Colonic mucosa (tissue), 4 donors: Measurements from ENCODE around the gene SCAF8. TPM values are rescaled to one million over a fixed set of nuclear protein-coding genes. Genes with fewer than 3 reads are reported as not detected.

ENCODE experiments used
- DNase-seq: peaks from one replicate; pipeline ENCODE4 v3.0.0-alpha.2; 2020
- H3K27ac ChIP-seq: fragments of 200-600 bp; one replicate; pipeline ENCODE4 v1.8.0; 2021
- H3K27me3 ChIP-seq: fragments of 200-600 bp; one replicate; pipeline ENCODE4 v1.8.0; 2021
- H3K36me3 ChIP-seq: fragments of 200-600 bp; one replicate; pipeline ENCODE4 v1.8.0; 2021
- H3K4me1 ChIP-seq: fragments of 200-600 bp; one replicate; pipeline ENCODE4 v1.8.0; 2021; ENCODE audit warnings: mild to moderate bottlenecking
- H3K4me3 ChIP-seq: fragments of 200-600 bp; one replicate; pipeline ENCODE4 v1.8.0; 2021
- H3K9ac ChIP-seq, 2 donors: one replicate each; pipeline ENCODE4 v1.7.0; 2013; ENCODE audit warnings: control low read depth in 2 of 2, low read depth in 2 of 2, low read length in 2 of 2
- H3K9me3 ChIP-seq: fragments of 200-600 bp; one replicate; pipeline ENCODE4 v1.8.0; 2021
- intact Hi-C: fragments of 100-400 bp; cut with DNase I; formaldehyde crosslinking; loops from one replicate; pipeline ENCODE4 v1.14.1; 2022
- total RNA-seq, 2 donors: library from RNA; stranded (reverse); fragmentation: NEBNext Ultra II Directional in 1 of 2; extraction: Animal tissue kit (Norgen Biotek cat#: 25700) in 1 of 2; gene quantifications; one replicate each; pipeline ENCODE4 v1.2.1, GENCODE V29; 2021
- TF ChIP-seq, protein P1 (sequence below): fragments of 200-600 bp; IDR thresholded peaks from one replicate; pipeline ENCODE4 v1.8.0; 2022; ENCODE audit warnings: antibody characterized with exemption, mild to moderate bottlenecking
- donor health status: healthy.
- donor health status: DM: no; HTN: no; CAD: no.
- donor health status: DM: no; HTN: no; CAD: no.

SCAF8 gene
- total RNA-seq, 2 donors from 2014 or later, result 30.8 to 35.6 TPM

DNA sequence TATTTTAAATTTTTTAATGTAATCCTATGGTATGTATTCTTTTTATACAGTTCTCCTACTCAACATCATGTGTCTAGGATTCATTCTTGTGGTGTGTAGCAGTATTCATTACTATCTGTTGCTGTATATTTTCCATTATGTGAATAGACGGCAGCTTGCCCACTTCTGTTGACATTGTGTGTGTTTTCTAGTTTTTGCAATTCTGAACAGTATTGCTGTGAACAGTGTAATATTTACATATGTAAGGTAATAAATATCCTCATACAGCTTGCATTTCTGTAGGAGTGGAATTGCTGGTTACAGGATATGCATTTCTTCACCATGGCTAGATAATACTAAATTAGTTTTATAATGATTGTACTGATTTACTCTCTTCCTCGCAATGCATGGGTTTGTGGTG lies 51.9 kb downstream of the SCAF8 start:
- Histone ChIP-seq H3K4me3 (no peak overlapping the region), H3K9me3 (no peaks in the 10 kb centered on the region), H3K27me3 (no peaks in the 10 kb centered on the region), H3K27ac (no peak overlapping the region), H3K36me3 (no peaks in the 10 kb centered on the region), H3K9ac (no peak overlapping the region), H3K4me1 (no peaks in the 10 kb centered on the region)
- DNase-seq, result no peak
- intact Hi-C loops, result no loop called here
- TF ChIP-seq, protein P1, sequence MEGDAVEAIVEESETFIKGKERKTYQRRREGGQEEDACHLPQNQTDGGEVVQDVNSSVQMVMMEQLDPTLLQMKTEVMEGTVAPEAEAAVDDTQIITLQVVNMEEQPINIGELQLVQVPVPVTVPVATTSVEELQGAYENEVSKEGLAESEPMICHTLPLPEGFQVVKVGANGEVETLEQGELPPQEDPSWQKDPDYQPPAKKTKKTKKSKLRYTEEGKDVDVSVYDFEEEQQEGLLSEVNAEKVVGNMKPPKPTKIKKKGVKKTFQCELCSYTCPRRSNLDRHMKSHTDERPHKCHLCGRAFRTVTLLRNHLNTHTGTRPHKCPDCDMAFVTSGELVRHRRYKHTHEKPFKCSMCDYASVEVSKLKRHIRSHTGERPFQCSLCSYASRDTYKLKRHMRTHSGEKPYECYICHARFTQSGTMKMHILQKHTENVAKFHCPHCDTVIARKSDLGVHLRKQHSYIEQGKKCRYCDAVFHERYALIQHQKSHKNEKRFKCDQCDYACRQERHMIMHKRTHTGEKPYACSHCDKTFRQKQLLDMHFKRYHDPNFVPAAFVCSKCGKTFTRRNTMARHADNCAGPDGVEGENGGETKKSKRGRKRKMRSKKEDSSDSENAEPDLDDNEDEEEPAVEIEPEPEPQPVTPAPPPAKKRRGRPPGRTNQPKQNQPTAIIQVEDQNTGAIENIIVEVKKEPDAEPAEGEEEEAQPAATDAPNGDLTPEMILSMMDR, result no peak

DNA sequence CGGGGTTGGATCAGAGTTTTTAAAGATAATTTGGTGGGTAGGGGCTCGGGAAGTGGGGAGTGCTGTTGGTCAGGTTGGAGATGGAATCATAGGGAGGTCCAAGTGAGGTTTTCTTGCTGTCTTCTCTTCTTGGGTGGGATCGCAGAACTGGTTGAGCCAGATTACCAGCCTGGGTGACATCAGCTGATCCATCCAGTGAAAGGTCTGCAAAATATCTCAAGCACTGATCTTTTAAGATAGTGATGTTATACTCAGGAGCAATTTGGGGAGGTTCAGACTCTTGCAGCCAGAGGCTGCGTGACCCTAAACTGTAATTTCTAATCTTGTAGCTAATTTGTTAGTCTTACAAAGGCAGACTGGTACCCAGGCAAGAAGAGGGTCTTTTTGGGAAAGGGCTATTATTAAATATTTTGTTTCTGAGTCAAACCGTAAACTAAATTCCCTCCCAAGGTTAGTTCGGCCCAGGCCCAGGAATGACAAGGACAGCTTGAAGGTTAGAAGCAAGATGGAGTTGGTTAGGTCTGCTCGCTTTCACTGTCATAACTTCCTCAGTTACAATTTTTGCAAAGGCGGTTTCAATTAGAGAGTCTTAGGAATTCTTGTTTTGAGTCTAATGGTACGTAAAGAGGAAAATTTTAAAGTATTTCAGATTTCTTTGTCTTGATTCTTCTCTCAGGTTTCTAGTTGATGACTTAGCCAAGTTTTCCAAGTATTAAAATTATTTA lies 53.1 kb downstream of the SCAF8 start:
- TF ChIP-seq, protein P1, result no peak
- Histone ChIP-seq H3K4me3 (no peak overlapping the region), H3K4me1 (no peaks in the 10 kb centered on the region), H3K27ac (no peak overlapping the region), H3K36me3 (no peaks in the 10 kb centered on the region), H3K27me3 (no peaks in the 10 kb centered on the region), H3K9ac (no peak overlapping the region), H3K9me3 (no peaks in the 10 kb centered on the region)
- DNase-seq, result no peak
- intact Hi-C loops, result no loop called here

DNA sequence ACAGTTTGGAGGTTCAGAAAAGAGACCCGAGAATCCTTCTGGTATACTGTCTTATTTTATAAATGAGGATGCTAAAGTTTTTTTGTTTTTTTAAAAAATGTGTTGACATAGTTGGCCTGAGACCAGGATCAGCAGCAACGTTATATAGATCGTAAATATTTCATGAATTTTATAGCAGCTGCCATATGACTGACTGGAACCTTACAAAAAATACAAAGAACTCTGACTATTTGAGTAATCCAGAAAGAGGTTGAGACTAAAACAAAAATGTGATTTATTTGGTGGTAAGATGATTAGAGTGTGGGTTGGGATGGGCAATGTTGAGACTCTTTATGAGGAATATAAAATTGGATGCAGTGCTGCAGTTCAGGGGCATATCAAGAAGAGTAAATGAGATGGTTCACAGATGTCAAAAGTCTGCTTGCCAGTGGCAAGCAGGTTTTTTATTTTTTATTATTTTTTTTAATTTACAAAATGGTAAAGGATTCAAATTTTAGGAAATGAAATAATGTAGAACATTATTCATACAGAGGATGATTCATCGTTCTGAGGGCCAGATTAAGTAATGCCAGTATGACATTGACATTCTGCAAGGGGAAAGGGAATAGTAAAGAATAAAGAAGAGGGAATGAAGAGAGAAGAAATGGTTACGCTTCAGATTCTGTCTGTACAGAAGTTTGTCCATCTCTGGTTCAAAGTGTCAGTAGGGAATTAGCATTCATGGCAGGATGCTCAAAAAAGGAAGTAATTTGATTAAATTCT lies 58.5 kb downstream of the SCAF8 start:
- H3K4me3 ChIP-seq, result no peak overlapping the region
- H3K4me1 ChIP-seq, result no peaks in the 10 kb centered on the region
- intact Hi-C loops, result no loop called here
- TF ChIP-seq, protein P1, result no peak
- H3K27me3 ChIP-seq, result no peaks in the 10 kb centered on the region
- DNase-seq, result no peak
- no peaks in the 10 kb centered on the region for H3K36me3 ChIP-seq
- no peak overlapping the region for H3K9ac ChIP-seq
- no peak overlapping the region for H3K27ac ChIP-seq
- no peaks in the 10 kb centered on the region for H3K9me3 ChIP-seq

DNA sequence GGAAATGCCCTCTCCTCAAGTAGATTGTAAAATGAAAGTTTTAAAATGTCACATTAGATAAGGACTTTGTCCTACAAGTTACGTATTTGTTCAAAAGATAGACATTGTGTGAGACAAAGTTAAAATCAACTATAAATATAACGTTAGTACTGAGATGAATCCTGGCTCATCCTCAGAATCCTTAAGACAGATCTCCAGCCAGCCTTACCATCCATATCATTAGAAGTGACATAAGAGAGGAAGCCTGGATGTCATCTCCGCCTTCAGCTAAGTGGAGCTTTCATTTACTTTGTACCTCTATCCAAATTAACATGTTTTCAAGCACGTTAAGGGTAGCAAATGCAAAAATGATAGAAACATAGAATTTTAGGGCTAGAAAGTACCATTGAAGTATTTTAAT lies 59.1 kb downstream of the SCAF8 start:
- H3K9ac ChIP-seq, result no peak overlapping the region
- intact Hi-C loops, result no loop called here
- H3K36me3 ChIP-seq, result no peaks in the 10 kb centered on the region
- no peaks in the 10 kb centered on the region for H3K9me3 ChIP-seq
- no peak overlapping the region for H3K27ac ChIP-seq
- no peaks in the 10 kb centered on the region for H3K4me1 ChIP-seq
- DNase-seq, result no peak
- TF ChIP-seq, protein P1, result no peak
- H3K4me3 ChIP-seq, result no peak overlapping the region
- H3K27me3 ChIP-seq, result no peaks in the 10 kb centered on the region

DNA sequence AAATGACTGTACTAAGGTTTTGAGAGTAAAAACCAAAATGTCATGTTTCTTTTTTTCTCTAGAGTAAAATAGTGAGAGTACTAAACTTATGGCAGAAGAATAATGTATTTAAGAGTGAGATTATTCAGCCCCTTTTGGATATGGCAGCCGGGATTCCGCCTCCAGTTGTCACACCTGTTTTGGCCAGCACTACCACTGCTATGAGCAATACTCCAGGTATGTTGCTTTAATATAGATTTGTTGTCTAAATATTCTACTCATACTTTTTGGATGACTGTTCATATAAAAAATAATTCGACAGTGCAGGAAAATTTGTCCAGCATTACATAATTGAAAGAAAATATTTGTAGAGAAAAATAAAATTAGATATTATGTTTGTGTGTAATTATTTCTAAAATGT lies 59.5 kb downstream of the SCAF8 start:
- H3K9ac ChIP-seq, result no peak overlapping the region
- H3K27me3 ChIP-seq, result no peaks in the 10 kb centered on the region
- DNase-seq, result no peak
- H3K4me3 ChIP-seq, result no peak overlapping the region
- no peaks in the 10 kb centered on the region for H3K36me3 ChIP-seq
- H3K4me1 ChIP-seq, result no peaks in the 10 kb centered on the region
- no peak overlapping the region for H3K27ac ChIP-seq
- intact Hi-C loops, result no loop called here
- TF ChIP-seq, protein P1, result no peak
- no peaks in the 10 kb centered on the region for H3K9me3 ChIP-seq
